Stimulated activated CD8-positive, alpha-beta memory T cell treated with anti-CD3 and anti-CD28 coated beads, Interleukin-7, amount 100 ng/mL, for 48 hours (primary cell): ENCODE results near the gene GDF15.
"Not testable (repeated sequence)": the region's sequence is repeated elsewhere in the genome, so short reads cannot be mapped to it uniquely, and the experiment has no call there.

Experiments
- DNase-seq, 2 donors: peaks; one replicate each; pipeline ENCODE4 v3.0.0-alpha.2; 2020; ENCODE audit warnings: low read depth in 1 of 2; ENCODE audit errors: extremely low read depth in 1 of 2

Gene GDF15

GRCh38 chr19:18363787-18364186 is 22.2 kb upstream of the GDF15 start:
- no peak for DNase-seq

- not testable (repeated sequence) for DNase-seq
Measured at GRCh38 chr19:18364277-18364825, 21.6 kb upstream of the GDF15 start.

- no peak for DNase-seq
Measured at GRCh38 chr19:18364826-18365528, 21.0 kb upstream of the GDF15 start.

GRCh38 chr19:18366021-18366435 is 19.9 kb upstream of the GDF15 start:
- DNase-seq, result no peak

- DNase-seq, result no peak
Measured at GRCh38 chr19:18368504-18369222, 17.3 kb upstream of the GDF15 start.

- no peak for DNase-seq
Measured at GRCh38 chr19:18373407-18373891, 12.5 kb upstream of the GDF15 start.

GRCh38 chr19:18373892-18374629 is 11.9 kb upstream of the GDF15 start:
- peak; percentile 64 to 73 for DNase-seq

GRCh38 chr19:18377026-18377425 is 8.9 kb upstream of the GDF15 start:
- DNase-seq, result no peak

- DNase-seq, result no peak
Measured at GRCh38 chr19:18379803-18380747, 5.9 kb upstream of the GDF15 start.

- no peak for DNase-seq
Measured at GRCh38 chr19:18380843-18381242, 5.1 kb upstream of the GDF15 start.

GRCh38 chr19:18383622-18384021 is 2.3 kb upstream of the GDF15 start:
- DNase-seq, result not testable (repeated sequence)

GRCh38 chr19:18384775-18385174 is 1.2 kb upstream of the GDF15 start:
- no peak for DNase-seq

GRCh38 chr19:18385359-18385674 is 641 bp upstream of the GDF15 start:
- no peak for DNase-seq

- DNase-seq, result no peak
Measured at GRCh38 chr19:18386543-18387271, 749 bp downstream of the GDF15 start.

- peak; percentile 48 to 77 for DNase-seq
Measured at GRCh38 chr19:18388100-18388959, 2.4 kb downstream of the GDF15 start.

GRCh38 chr19:18388960-18389725 is 3.2 kb downstream of the GDF15 start:
- no peak for DNase-seq

- no peak for DNase-seq
Measured at GRCh38 chr19:18389726-18390064, 3.7 kb downstream of the GDF15 start.
